Fibroblast of the aortic adventitia (primary cell): ENCODE data around the gene RBM15B. TPM values are rescaled to one million over a fixed set of nuclear protein-coding genes. Genes with fewer than 3 reads are reported as not detected.
A peak's percentile ranks its signal among the peaks of the same experiment; 100 is the strongest.

ENCODE experiments used
- DNase-seq: peaks from one replicate; pipeline ENCODE4 v3.0.0-alpha.2; 2010; ENCODE audit warnings: low read depth
- H3K4me3 ChIP-seq: 2 replicates; pipeline ENCODE4 v1.5.1; 2011; ENCODE audit warnings: low read depth, mild to moderate bottlenecking, control low read depth, low read length, moderate library complexity
- CTCF ChIP-seq: IDR thresholded peaks from 2 replicates; pipeline ENCODE4 v1.5.1; 2011; ENCODE audit warnings: mild to moderate bottlenecking, low read length, control low read depth, inconsistent platforms; ENCODE audit not compliant: insufficient read depth
- total RNA-seq: library from RNA; depleted of rRNA; stranded (reverse); fragments of >200 nt; gene quantifications from 2 replicates; pipeline ENCODE4 v1.2.3, GENCODE V29; 2012; ENCODE audit warnings: low replicate concordance

Gene RBM15B
- total RNA-seq, result 28.6 and 32.5 TPM in 2 replicates

GRCh38 chr3:51391075-51391565 is at the start of gene RBM15B:
Gene RBM15B, plus strand, starts transcription at chr3:51391285. Its CDS starts 115 bp downstream, at chr3:51391400.
- TF ChIP-seq CTCF, result peak; percentile 88
- H3K4me3 ChIP-seq, result peak within 1 kb of the TSS; percentile 76
- DNase-seq, result peak; percentile 93

- DNase-seq, result peak; percentile 85
- TF ChIP-seq CTCF, result no peak
- no peak overlapping the region for H3K4me3 ChIP-seq
Measured at GRCh38 chr3:51343918-51344687, 47.0 kb upstream of the RBM15B start.

- no peak for TF ChIP-seq CTCF
- no peak for DNase-seq
- H3K4me3 ChIP-seq, result no peak overlapping the region
Measured at GRCh38 chr3:51350751-51351150, 40.3 kb upstream of the RBM15B start.

GRCh38 chr3:51353131-51353530 is 38.0 kb upstream of the RBM15B start:
- DNase-seq, result no peak
- no peak overlapping the region for H3K4me3 ChIP-seq

GRCh38 chr3:51353691-51354090 is 37.4 kb upstream of the RBM15B start:
- no peak for DNase-seq
- no peak for TF ChIP-seq CTCF
- no peak overlapping the region for H3K4me3 ChIP-seq

More at GRCh38 chr3:51353131-51353530, 38.0 kb upstream of the RBM15B start:
- TF ChIP-seq CTCF, result no peak

- no peak overlapping the region for H3K4me3 ChIP-seq
- no peak for TF ChIP-seq CTCF
- no peak for DNase-seq
Measured at GRCh38 chr3:51354172-51354571, 36.9 kb upstream of the RBM15B start.
